ACC112 (cell line): ENCODE measurements around the gene PSD.

Experiments
- H2AFZ ChIP-seq: fragments of 200-600 bp; sonication (generic); one replicate; pipeline ENCODE4 v1.6.0; 2017; ENCODE audit warnings: antibody characterized with exemption, low read length; ENCODE audit not compliant: unreplicated experiment
- H3K27ac ChIP-seq: fragments of 200-600 bp; sonication (generic); 2 replicates; pipeline ENCODE4 v1.5.1; 2014; ENCODE audit warnings: low read depth, mild to moderate bottlenecking, antibody characterized with exemption, low read length, moderate library complexity
- H3K27me3 ChIP-seq: fragments of 200-600 bp; sonication (generic); 2 replicates; pipeline ENCODE4 v1.6.1; 2014; ENCODE audit warnings: mild to moderate bottlenecking, antibody characterized with exemption, low read length, moderate library complexity, mixed read lengths; ENCODE audit not compliant: insufficient read depth
- H3K36me3 ChIP-seq: fragments of 200-600 bp; sonication (generic); 2 replicates; pipeline ENCODE4 v1.6.1; 2016; ENCODE audit warnings: mild to moderate bottlenecking, antibody characterized with exemption, low read length, moderate library complexity, mixed read lengths; ENCODE audit not compliant: insufficient read depth
- H3K4me1 ChIP-seq: fragments of 200-600 bp; sonication (generic); one replicate; pipeline ENCODE4 v1.6.1; 2016; ENCODE audit warnings: low read length, mixed read lengths; ENCODE audit not compliant: insufficient read depth, unreplicated experiment, control insufficient read depth
- H3K4me3 ChIP-seq: fragments of 200-600 bp; sonication (generic); 2 replicates; pipeline ENCODE4 v1.5.1; 2014; ENCODE audit warnings: mild to moderate bottlenecking, low read depth, low read length
- H3K79me2 ChIP-seq: fragments of 200-600 bp; sonication (generic); one replicate; pipeline ENCODE4 v1.6.0; 2016; ENCODE audit warnings: low read length; ENCODE audit not compliant: control insufficient read depth, unreplicated experiment, insufficient read depth

The PSD gene

GRCh38 chr10:102410429-102411073 lies 8.0 kb downstream of the PSD start:
- no peak overlapping the region for H2AFZ ChIP-seq
- peak overlapping the region; percentile 72 for H3K4me3 ChIP-seq
- H3K79me2 ChIP-seq: no peaks in the 10 kb centered on the region
- no peak overlapping the region for H3K27ac ChIP-seq
- H3K4me1 ChIP-seq: peaks cover 21% of the 10 kb centered on the region
- H3K36me3 ChIP-seq: no peaks in the 10 kb centered on the region
- peaks cover 38% of the 10 kb centered on the region for H3K27me3 ChIP-seq

GRCh38 chr10:102409604-102410428 lies 8.8 kb downstream of the PSD start:
- peaks cover 21% of the 10 kb centered on the region for H3K4me1 ChIP-seq
- peaks cover 38% of the 10 kb centered on the region for H3K27me3 ChIP-seq
- no peak overlapping the region for H3K27ac ChIP-seq
- peak overlapping the region; percentile 72 for H3K4me3 ChIP-seq
- H2AFZ ChIP-seq: no peak overlapping the region
- H3K36me3 ChIP-seq: no peaks in the 10 kb centered on the region
- no peaks in the 10 kb centered on the region for H3K79me2 ChIP-seq

- no peaks in the 10 kb centered on the region for H3K36me3 ChIP-seq
- no peaks in the 10 kb centered on the region for H3K79me2 ChIP-seq
- H3K4me3 ChIP-seq: peak overlapping the region; percentile 78
- H3K27me3 ChIP-seq: peaks cover 38% of the 10 kb centered on the region
- peaks cover 21% of the 10 kb centered on the region for H3K4me1 ChIP-seq
- H2AFZ ChIP-seq: peak overlapping the region; percentile 62
- no peak overlapping the region for H3K27ac ChIP-seq
These were observed 9.6 kb downstream of the PSD start for GRCh38 chr10:102408728-102409603.

- H3K36me3 ChIP-seq: no peaks in the 10 kb centered on the region
- peaks cover 38% of the 10 kb centered on the region for H3K27me3 ChIP-seq
- no peaks in the 10 kb centered on the region for H3K79me2 ChIP-seq
- peak overlapping the region; percentile 78 for H3K4me3 ChIP-seq
- no peak overlapping the region for H3K27ac ChIP-seq
- peaks cover 20% of the 10 kb centered on the region for H3K4me1 ChIP-seq
- H2AFZ ChIP-seq: no peak overlapping the region
These were observed 10.4 kb downstream of the PSD start for GRCh38 chr10:102408131-102408727.

- H3K4me1 ChIP-seq: peaks cover 16% of the 10 kb centered on the region
- peaks cover 38% of the 10 kb centered on the region for H3K27me3 ChIP-seq
- H3K79me2 ChIP-seq: no peaks in the 10 kb centered on the region
- no peak overlapping the region for H2AFZ ChIP-seq
- H3K36me3 ChIP-seq: no peaks in the 10 kb centered on the region
- H3K4me3 ChIP-seq: no peak overlapping the region
- H3K27ac ChIP-seq: no peak overlapping the region
These were observed 11.0 kb downstream of the PSD start for GRCh38 chr10:102407425-102408130.

- Histone ChIP-seq H3K27me3 (peaks cover 38% of the 10 kb centered on the region), H2AFZ (no peak overlapping the region), H3K4me3 (no peak overlapping the region), H3K27ac (no peak overlapping the region), H3K36me3 (no peaks in the 10 kb centered on the region), H3K79me2 (no peaks in the 10 kb centered on the region), H3K4me1 (peaks cover 20% of the 10 kb centered on the region)
These were observed 11.8 kb downstream of the PSD start for GRCh38 chr10:102406815-102407214.

- no peak overlapping the region for H3K27ac ChIP-seq
- no peak overlapping the region for H3K4me3 ChIP-seq
- no peaks in the 10 kb centered on the region for H3K36me3 ChIP-seq
- no peaks in the 10 kb centered on the region for H3K79me2 ChIP-seq
- H3K27me3 ChIP-seq: peaks cover 27% of the 10 kb centered on the region
- H3K4me1 ChIP-seq: peaks cover 24% of the 10 kb centered on the region
- no peak overlapping the region for H2AFZ ChIP-seq
These were observed 13.0 kb downstream of the PSD start for GRCh38 chr10:102405632-102406031.

GRCh38 chr10:102405108-102405571 lies 13.4 kb downstream of the PSD start:
- no peak overlapping the region for H3K4me3 ChIP-seq
- no peak overlapping the region for H2AFZ ChIP-seq
- no peak overlapping the region for H3K27ac ChIP-seq
- no peaks in the 10 kb centered on the region for H3K79me2 ChIP-seq
- peaks cover 22% of the 10 kb centered on the region for H3K27me3 ChIP-seq
- peaks cover 19% of the 10 kb centered on the region for H3K4me1 ChIP-seq
- no peaks in the 10 kb centered on the region for H3K36me3 ChIP-seq

- H3K4me1 ChIP-seq: peaks cover 15% of the 10 kb centered on the region
- H2AFZ ChIP-seq: no peak overlapping the region
- no peak overlapping the region for H3K27ac ChIP-seq
- peaks cover 16% of the 10 kb centered on the region for H3K27me3 ChIP-seq
- no peaks in the 10 kb centered on the region for H3K36me3 ChIP-seq
- no peaks in the 10 kb centered on the region for H3K79me2 ChIP-seq
- H3K4me3 ChIP-seq: no peak overlapping the region
These were observed 14.1 kb downstream of the PSD start for GRCh38 chr10:102404361-102405107.
